NT2/D1 (cell line): Measurements from ENCODE around the gene CD1B.
"Not testable (repeated sequence)": the region's sequence is repeated elsewhere in the genome, so short reads cannot be mapped to it uniquely, and the experiment has no call there.

ENCODE experiments used
- DNase-seq: peaks from one replicate; pipeline ENCODE4 v3.0.0-alpha.2; 2011; ENCODE audit warnings: low read depth, low spot score
- H3K27me3 ChIP-seq: 2 replicates; pipeline ENCODE4 v1.6.0; 2011; ENCODE audit warnings: mild to moderate bottlenecking; ENCODE audit not compliant: insufficient read length, insufficient read depth
- H3K36me3 ChIP-seq: 2 replicates; pipeline ENCODE4 v1.6.1; 2011; ENCODE audit warnings: mild to moderate bottlenecking, low read length, mixed read lengths; ENCODE audit not compliant: insufficient read depth, insufficient read length
- H3K4me1 ChIP-seq: 2 replicates; pipeline ENCODE4 v1.5.1; 2011; ENCODE audit not compliant: insufficient read depth, insufficient read length
- H3K4me3 ChIP-seq: 2 replicates; pipeline ENCODE4 v1.5.1; 2011; ENCODE audit warnings: low read depth; ENCODE audit not compliant: insufficient read length
- H3K9ac ChIP-seq: 2 replicates; pipeline ENCODE4 v1.6.0; 2011; ENCODE audit warnings: low read depth; ENCODE audit not compliant: insufficient read length
- H3K9me3 ChIP-seq: 2 replicates; pipeline ENCODE4 v1.5.1; 2011; ENCODE audit warnings: mild to moderate bottlenecking, low read length; ENCODE audit not compliant: insufficient read depth
- SUZ12 ChIP-seq: IDR thresholded peaks from 2 replicates; pipeline ENCODE4 v1.6.1; 2011; ENCODE audit not compliant: insufficient read length, insufficient read depth; ENCODE audit errors: extremely low read depth
- YY1 ChIP-seq: IDR thresholded peaks from 2 replicates; pipeline ENCODE4 v1.6.1; 2011; ENCODE audit not compliant: insufficient read length, insufficient read depth
- ZNF274 ChIP-seq: IDR thresholded peaks from 2 replicates; pipeline ENCODE4 v1.6.1; 2011; ENCODE audit warnings: mild to moderate bottlenecking, low read depth, low read length

The CD1B gene

DNA sequence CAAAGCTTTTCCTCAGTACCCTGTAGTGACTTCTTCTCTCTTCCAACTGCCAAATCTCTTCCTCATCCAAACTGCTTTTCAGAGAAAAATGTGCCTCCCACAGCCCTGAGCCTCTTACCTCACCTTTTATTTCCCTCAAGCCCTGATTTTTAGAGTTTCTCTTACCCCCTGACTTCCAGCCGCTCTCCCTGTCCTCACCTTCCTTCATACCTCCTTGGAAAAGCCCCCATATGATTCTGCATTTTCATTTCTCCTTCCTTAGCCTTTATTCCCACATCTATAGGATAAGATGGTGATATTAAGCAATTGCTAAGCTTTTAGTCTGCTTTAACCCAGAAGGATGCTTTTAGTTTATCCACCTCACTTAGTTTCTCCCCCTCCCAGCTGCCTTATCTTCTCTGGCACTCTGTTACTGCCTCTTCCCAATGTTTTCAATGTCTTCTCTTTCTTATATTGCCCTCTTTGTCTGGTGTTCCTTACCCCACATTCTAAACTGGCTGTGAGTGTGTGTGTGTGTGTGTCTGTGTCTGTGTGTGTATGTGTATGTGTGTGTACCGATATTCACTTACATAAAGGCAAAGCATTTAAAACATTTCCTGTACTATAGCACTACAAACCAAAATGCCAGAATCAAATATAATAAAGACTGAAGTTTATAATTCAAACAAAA lies at the start of gene CD1B:
Gene CD1B, minus strand, starts transcription at position 51 of the 670 bp plus-strand sequence. CDS start 108 bp downstream, outside the sequence.
- Histone ChIP-seq H3K9ac (no peak within 1 kb of the TSS), H3K27me3 (no peaks in the 10 kb centered on the region)
- TF ChIP-seq SUZ12 (no peak), YY1 (no peak), ZNF274 (no peak)

DNA sequence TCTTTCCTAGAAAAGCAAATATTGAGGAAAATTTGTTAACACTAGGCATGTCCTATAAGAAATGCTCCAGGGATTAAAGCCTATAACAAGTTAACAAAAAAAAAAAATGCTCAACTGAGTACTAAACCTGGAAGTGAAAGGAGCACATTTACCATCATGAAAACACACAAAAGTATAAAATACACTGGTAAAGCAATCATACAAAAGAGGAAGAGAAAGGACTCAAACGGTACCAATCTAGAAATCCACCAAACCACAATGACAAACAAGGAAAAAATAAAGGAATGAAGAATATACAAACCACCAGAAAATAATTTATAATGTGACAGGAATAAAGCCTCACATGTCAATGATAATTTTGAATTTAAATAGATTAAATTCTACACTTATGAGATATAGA lies 43.5 kb upstream of the CD1B start:
- TF ChIP-seq SUZ12 (no peak), YY1 (no peak), ZNF274 (no peak)
- Histone ChIP-seq H3K4me1 (no peaks in the 10 kb centered on the region), H3K9me3 (no peaks in the 10 kb centered on the region), H3K36me3 (no peaks in the 10 kb centered on the region), H3K4me3 (no peak overlapping the region), H3K27me3 (no peaks in the 10 kb centered on the region), H3K9ac (no peak overlapping the region)
- DNase-seq: no peak

More for the DNA sequence above, at the start of gene CD1B:
- Histone ChIP-seq H3K36me3 (no peaks in the 10 kb centered on the region), H3K9me3 (no peaks in the 10 kb centered on the region), H3K4me3 (no peak within 1 kb of the TSS), H3K4me1 (peaks cover 3% of the 10 kb centered on the region)
- no peak for DNase-seq

DNA sequence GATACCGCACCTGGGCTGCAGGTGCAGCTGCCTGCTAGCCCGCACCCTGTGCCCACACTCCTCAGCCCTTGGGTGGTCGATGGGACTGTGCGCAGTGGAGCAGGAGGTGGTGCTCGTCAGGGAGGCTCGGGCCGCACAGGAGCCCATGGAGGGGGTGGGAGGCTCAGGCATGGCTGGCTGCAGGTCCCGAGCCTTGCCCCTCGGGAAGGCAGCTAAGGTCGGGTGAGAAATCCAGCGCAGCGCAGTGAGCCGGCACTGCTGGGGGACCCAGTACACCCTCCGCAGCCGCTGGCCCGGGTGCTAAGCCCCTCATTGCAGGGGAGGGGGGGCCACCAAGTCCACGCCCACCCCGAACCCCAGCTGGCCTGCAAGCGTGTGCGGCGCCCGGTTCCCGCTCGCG lies 42.8 kb upstream of the CD1B start:
- not testable (repeated sequence) for H3K9me3 ChIP-seq, H3K9ac ChIP-seq, H3K4me1 ChIP-seq, H3K27me3 ChIP-seq, H3K4me3 ChIP-seq, H3K36me3 ChIP-seq, DNase-seq

DNA sequence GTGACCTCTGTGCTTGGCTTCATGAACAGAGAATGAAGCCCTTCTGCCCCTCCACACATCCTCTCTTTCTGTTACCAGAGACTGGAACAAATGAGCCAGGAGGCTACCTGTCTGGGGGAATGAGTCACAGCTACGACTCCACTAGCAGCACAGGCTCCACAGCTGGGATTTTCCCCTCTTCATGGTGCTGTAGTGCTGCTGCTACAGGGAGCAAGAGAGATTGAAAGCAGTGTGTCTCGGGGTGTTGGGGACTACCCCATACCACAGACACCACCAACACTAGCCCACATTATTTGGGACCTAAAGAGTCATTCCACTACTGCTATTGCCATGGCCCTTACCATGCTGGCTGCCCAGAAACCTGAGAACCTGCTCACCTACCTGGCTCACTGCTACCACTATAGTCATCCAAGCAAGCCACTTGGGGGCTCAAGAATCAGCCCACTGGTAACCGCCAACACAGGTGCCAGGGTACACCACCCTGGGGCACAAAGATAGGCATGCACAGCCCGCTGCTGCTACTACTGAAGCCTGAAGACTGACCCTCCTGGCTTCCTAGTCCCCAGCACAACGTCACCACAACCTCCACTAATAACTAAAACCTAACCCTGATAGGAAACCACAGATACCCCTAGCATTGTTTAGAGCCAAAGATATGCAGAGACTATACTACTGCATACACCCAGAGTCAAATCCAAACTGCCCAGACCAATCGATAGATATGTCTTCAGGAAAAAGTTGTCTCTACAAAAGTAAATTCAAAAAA lies 40.0 kb upstream of the CD1B start:
- Histone ChIP-seq H3K9ac (no peak overlapping the region), H3K9me3 (no peaks in the 10 kb centered on the region), H3K4me3 (no peak overlapping the region), H3K36me3 (no peaks in the 10 kb centered on the region), H3K4me1 (no peaks in the 10 kb centered on the region), H3K27me3 (no peaks in the 10 kb centered on the region)
- TF ChIP-seq ZNF274 (no peak), SUZ12 (no peak), YY1 (no peak)
- no peak for DNase-seq

DNA sequence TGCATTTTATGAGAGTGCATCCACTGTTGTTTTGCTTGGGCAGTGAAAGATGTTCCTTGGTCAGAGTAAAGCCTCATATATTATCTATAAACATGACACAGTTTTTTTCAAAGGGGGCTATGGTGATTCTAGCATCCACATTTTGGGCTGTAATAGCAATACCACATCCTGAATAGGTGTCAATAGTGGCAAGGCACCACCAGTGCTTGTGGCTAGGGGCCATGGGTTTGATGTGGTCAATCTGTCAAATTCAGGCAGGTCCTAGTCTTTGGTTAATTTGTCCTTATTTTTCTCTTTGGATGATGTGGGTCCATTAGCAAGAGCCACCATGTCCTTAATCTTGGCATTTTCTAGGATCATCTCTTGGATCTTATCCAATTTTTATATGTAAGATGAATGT lies 35.5 kb upstream of the CD1B start:
- no peak overlapping the region for H3K9ac ChIP-seq
- H3K36me3 ChIP-seq: no peaks in the 10 kb centered on the region
- no peak for DNase-seq
- H3K9me3 ChIP-seq: no peaks in the 10 kb centered on the region
- TF ChIP-seq YY1 (no peak), SUZ12 (no peak), ZNF274 (no peak)
- H3K27me3 ChIP-seq: no peaks in the 10 kb centered on the region
- no peak overlapping the region for H3K4me3 ChIP-seq
- H3K4me1 ChIP-seq: no peaks in the 10 kb centered on the region

DNA sequence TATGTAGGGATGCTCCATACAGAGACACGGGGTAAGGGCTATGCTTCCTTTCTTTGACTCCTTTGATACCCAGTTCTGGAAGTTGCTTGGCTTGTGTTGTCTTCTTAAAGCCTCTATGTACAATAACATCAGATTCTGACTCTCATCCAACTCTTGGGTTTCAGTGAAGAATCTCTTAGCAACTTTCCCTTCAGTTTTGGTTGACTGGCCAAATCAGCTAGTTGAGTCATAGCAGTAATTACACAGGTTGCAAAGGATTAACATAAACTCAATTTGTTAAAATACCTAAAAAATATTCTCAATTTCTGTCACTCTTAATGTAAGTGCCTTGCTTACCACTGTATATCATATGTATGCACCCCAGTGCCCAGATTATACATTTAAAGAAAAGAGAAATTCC lies 31.6 kb upstream of the CD1B start:
- no peak for TF ChIP-seq ZNF274
- no peaks in the 10 kb centered on the region for H3K36me3 ChIP-seq
- no peak for DNase-seq
- no peak overlapping the region for H3K9ac ChIP-seq
- H3K4me3 ChIP-seq: no peak overlapping the region
- H3K27me3 ChIP-seq: no peaks in the 10 kb centered on the region
- H3K4me1 ChIP-seq: no peaks in the 10 kb centered on the region
- no peaks in the 10 kb centered on the region for H3K9me3 ChIP-seq

DNA sequence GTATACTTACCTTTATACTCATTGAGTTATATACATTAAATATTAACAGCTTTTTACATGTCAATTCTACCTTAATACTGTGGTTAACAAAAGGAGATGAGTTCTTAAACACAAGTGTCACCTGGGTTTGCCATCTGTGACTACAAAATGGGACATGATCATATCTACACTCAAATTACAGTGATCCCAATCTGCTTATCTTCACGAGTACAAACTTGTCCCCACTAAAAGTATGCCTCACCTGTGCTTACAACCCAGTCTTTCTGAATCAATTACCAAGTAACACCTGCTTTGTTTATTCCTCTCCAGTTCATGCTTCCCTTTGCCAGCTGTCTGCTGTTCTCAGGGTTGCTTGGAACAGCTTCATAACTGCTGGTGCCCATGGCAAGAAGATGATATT lies 31.2 kb upstream of the CD1B start:
- no peaks in the 10 kb centered on the region for H3K4me1 ChIP-seq
- DNase-seq: no peak

More for the DNA sequence above, 31.2 kb upstream of the CD1B start:
- Histone ChIP-seq H3K4me3 (no peak overlapping the region), H3K27me3 (no peaks in the 10 kb centered on the region), H3K36me3 (no peaks in the 10 kb centered on the region), H3K9ac (no peak overlapping the region), H3K9me3 (no peaks in the 10 kb centered on the region)
- no peak for TF ChIP-seq SUZ12
- no peak for TF ChIP-seq YY1
- TF ChIP-seq ZNF274: no peak
